UCSD-AML1 (cell line): ENCODE results near the gene C17orf75.
"Not testable (repeated sequence)": the region's sequence is repeated elsewhere in the genome, so short reads cannot be mapped to it uniquely, and the experiment has no call there.

Experiments used
- DNase-seq: peaks from one replicate; lab custom pipeline; 2025; ENCODE audit not compliant: unreplicated experiment; lab: John Stamatoyannopoulos, UW

Gene C17orf75, protein sequence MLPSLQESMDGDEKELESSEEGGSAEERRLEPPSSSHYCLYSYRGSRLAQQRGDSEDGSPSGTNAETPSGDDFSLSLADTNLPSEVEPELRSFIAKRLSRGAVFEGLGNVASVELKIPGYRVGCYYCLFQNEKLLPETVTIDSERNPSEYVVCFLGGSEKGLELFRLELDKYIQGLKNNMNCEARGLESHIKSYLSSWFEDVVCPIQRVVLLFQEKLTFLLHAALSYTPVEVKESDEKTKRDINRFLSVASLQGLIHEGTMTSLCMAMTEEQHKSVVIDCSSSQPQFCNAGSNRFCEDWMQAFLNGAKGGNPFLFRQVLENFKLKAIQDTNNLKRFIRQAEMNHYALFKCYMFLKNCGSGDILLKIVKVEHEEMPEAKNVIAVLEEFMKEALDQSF

GRCh38 chr17:32341857-32342602 is at the start of gene C17orf75:
Gene C17orf75 (minus strand): TSS chr17:32342173. CDS start chr17:32342139, 34 bp downstream.
- DNase-seq, result peak; percentile 80

- no peak for DNase-seq
These were observed 46.9 kb upstream of the C17orf75 start for GRCh38 chr17:32388613-32389459.

DNA sequence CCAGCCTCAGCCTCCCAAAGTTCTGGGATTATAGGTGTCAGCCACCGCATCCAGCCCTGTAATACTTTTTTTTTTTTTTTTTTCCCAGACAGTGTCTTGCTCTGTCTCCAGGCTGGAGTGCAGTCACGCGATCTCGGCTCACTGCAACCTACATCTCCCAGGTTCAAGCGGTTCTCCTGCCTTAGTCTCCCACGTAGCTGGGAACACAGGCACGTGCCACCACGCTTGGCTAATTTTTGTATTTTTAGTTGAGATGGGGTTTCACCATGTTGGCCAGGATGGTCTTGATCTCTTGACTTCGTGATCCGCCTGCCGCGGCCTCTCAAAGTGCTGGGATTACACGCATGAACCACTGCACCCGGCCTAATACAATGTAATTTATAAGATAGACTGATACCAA is 46.2 kb upstream of the C17orf75 start:
- DNase-seq, result not testable (repeated sequence)

- no peak for DNase-seq
These were observed 44.9 kb upstream of the C17orf75 start for GRCh38 chr17:32386844-32387243.

DNA sequence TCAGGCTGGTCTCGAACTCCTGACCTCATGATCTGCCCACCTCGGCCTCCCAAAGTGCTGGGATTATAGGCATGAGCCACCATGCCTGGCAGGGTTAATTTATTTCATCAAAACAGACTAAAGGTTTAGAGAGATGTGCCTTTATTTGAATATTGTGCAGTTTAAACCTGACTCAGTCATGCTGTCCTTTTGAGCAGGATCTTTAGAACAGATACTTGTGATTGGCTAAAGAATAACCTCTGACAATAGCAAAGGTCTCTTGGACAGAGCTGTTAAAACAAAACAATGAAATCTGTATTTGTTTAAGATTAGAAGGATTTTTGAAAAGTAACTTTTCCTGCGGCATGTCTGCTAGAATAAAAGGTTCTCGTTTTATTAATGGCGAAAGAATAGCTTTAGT is 44.0 kb upstream of the C17orf75 start:
- no peak for DNase-seq

DNA sequence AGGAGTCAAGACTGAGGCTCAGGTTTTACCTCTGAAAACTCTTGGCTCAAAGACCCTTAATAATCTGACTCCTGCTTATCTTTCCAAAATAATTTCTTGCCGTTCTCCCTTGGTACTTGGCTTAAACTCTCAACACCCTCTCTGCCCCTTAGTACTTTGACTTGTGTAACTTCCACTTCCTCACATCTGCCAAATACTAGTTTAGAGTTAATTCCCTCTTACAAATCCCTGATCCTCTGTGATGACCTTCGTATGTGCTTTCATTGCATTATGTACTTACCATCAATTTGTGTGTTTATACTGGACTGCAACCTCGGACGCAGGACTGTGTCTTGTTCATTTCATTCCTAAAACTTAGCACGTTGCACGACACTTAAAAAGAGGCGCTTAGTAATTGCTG is 43.1 kb upstream of the C17orf75 start:
- DNase-seq, result no peak

DNA sequence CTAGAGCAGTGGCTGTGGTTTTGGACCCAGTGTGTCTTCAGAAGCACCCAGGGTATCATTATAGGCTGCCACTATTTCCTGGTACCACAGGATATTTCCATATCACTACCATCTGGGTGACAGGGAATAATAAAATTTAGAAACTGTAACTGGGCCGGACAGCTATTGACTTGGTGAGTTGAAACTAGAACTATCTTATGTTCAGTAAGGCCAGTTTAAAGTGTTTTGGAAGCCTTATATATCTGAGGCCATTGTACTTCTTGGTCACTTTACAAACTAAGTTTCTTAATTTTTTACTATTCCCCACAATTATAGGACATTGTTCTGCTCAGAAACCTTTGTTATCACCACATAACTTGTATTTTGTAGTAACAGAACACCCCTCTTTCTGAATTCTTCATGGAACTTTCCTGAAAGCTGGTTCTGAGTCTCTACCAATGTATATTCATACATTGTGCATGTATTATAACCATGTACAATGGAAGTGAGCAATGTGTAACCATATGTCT is 42.0 kb upstream of the C17orf75 start:
- DNase-seq, result no peak

DNA sequence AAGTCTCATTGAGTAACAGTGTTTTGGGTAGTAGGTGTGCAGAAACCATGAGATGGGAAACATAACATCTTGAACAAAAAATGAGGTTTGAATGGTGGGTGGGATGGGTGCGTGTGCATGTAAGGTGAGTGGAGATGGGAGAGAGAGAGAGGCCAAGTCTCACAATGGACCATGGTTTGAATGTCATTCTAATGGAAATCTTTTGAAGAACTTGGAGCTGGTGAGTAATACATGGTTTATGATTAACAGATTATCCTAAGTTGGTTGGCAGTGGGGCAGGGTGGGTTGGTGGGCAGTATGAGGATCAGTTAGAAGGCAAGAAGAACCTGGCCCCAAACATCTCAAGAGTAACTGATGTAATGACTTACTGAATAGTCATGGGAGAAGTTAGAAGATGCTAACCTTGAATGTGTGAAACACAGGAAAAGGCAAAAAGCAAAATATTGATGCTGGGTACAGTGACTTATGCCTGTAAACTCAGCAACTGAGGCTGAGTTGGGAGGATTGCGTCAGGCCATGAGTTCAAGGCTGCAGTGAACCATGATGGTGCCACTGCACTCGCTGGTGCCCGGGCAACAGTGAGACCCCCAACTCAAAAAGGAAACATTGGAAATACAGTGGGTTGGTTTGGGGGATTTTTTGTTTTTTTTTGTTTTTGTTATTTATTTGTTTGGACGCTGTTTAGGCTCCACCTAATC is 40.7 kb upstream of the C17orf75 start:
- no peak for DNase-seq

DNA sequence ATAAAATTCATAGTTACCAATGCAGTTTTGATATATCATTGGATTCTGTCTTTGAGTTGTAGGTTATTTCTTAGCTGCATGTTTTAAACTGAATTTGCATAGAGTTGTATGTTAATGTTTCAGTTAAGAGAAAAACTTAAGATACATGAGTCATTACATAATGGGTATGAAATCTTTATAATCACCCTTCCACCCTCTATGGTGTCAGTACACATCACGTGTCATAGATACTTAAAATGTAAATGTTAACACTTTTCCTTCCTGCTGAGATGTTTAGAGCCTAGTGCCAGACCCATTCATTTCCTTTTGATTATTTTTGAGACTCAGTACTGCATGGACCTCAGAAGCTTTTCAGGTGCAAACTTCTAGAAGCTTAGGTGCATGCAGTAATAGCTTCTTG is 28.5 kb upstream of the C17orf75 start:
- DNase-seq, result no peak

DNA sequence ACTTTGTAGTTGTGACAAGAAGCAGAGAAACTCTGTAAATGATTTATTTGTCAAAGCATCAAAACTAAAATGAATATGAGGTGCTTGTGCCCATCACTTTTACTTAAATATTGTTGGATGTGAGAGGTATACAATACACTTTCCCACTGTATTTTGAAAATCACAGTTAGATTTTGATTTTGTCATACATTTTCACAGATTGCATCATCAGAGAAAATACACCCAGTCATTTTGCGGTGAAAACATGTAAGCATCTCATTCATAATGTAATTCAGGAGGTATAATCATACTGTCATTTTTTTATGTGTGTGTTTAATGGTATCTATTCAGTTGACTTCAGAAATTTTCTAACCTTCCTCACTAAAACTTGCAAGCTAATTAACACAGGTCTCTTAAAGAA is 19.3 kb upstream of the C17orf75 start:
- no peak for DNase-seq

DNA sequence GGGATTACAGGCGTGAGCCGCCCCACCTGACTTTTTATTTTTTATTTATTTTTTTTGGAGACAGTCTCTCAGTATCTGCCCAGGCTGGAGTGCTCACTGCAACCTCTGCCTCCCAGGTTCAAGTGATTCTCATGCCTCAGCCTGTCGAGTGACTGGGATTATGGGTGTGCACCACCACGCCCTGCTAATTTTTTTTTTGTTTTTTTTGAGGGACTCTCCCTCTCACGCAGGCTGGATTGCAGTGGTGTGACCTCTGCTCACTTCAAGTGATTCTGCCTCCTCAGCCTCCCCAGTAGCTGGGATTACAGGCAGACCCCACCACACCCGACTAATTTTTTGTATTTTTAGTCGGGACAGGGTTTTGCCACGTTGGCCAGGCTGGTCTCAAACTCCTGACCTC is 15.6 kb upstream of the C17orf75 start:
- DNase-seq, result no peak

DNA sequence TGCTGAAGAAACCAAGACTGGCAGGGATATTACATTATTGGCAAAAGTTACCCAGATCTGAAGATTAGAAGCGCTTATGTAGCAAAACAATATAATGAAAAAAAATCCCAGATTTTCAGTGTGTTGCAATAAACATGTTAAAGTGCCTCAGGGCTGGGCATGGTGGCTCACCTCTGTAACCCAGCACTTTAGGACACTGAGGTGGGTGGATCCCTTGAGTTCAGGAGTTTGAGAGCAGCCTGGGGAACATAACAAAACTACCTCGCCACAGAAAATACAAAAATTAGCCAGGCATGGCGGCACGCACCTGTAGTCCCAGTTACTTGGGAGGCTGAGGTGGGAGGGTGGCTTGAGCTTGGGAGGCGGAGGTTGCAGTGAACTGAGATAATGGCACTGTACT is 14.8 kb upstream of the C17orf75 start:
- DNase-seq, result no peak

DNA sequence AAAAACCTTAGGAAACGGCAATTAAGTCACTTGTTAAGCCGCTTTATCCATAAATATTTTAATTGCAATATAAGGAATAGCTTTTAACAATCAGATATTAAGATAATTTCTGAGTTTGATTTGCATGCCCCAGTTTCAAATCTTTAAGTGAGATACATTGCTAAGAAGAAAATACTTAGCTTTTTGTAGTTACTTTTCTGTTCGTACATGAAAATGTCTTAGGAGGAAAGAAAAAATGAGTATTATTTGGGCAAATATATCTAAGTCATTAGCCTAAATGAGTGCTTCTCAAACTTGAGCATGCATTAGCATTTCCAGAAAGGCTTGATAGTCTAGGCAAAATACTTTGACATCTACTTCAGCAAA is 14.4 kb upstream of the C17orf75 start:
- no peak for DNase-seq

DNA sequence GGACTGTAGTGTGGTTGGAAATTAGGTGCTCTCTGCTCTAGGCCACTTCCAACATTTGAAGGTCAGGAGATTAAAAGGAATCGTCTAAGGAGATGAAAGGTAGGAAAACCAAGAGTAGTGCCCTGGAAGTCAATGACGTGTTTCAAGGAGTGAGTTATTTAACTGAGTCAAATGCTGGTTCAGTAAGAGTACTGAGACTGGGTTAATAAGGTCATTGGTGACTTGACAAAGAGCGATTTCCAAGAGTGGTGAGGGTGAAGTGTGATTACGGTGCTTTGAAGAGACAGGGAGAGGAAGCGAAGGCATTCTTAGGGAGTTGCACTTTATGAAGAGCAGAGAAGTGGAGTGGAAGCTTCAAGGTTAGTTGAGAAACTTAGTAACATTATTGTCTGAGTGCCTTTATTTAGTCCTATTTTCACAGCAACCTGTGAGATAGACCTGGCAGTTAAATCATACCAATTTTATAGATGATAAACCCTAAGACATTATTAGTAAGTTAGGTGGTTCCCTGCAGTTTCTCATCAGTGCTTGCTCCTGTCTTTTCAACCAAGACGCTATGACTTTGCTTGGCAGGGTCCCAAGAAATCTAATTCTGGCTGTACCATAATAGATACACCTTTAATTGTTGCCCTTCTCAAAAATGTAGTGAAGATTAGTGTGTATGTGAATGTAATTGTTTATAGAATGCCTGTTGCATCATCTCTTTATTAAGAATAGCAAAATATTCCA is 13.8 kb upstream of the C17orf75 start:
- no peak for DNase-seq

GRCh38 chr17:32352734-32353133 is 10.8 kb upstream of the C17orf75 start:
- DNase-seq, result not testable (repeated sequence)

GRCh38 chr17:32350666-32351418 is 8.9 kb upstream of the C17orf75 start:
- DNase-seq, result no peak

DNA sequence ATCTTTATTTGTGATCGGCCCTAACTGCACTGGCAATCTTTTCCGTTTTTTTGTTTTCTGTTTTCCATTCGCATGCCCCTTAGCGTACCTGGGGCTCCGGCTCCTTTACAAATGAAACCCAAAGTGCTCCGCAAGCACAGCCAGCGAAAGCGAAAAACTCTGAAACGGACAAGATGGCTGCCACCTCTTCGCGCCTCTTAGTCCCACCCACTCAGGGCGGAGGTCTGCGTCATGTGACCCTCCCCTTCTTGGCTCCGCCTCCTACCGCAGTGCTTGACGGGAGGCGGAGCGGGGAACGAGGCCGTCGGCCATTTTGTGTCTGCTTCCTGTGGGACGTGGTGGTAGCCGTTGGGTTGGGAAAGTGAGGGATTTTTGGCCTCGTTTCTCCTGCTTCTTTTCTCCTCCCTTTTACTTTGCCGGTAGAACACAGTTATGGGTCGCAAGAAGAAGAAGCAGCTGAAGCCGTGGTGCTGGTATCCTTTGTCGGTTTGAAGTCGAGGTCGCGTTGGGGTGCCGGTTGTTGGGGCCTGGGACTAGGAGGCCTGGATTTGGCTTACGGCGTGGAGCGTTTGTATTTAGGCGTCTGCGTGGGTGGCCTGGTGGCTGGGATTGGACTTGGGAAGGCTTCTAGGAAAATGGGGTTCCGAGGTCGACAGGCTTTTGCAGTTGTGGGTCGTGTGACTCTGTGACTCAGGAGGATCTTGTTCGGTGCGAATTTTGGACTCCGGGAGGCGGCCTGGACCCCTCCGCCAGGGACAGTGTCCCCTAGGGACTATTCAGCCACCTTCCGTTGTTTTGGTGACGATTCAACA is 8.1 kb upstream of the C17orf75 start, which contains the start of gene ZNF207:
Gene ZNF207 (plus strand): TSS at position 304 of the 812 bp plus-strand sequence. CDS start 129 bp downstream, at position 433.
- DNase-seq, result peak; percentile 95

DNA sequence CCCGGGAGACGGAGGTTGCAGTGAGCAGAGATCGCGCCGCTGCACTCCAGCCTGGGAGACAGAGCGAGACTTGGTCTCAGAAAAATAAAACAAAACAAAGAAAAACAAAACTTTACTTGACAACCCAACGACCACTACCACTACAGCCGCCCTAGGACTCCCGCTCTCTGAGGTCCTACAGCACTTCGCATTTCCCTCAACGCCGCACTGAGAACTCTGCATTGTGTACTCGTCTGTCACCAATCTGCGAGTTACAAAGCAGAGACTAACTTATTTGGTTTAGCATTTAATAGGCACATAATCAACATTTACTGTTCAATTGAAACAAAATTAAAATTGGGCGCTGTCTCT is 7.5 kb upstream of the C17orf75 start:
- no peak for DNase-seq

- no peak for DNase-seq
These were observed 6.5 kb upstream of the C17orf75 start for GRCh38 chr17:32348483-32348800.
